ELR (cell line): ENCODE data around the gene SNAI1.

ENCODE experiments used
- DNase-seq: peaks from one replicate; pipeline ENCODE4 v3.0.0-alpha.2; 2015; ENCODE audit warnings: low read depth

The SNAI1 gene

GRCh38 chr20:50037575-50037974 lies 54.8 kb downstream of the SNAI1 start:
- no peak for DNase-seq

- no peak for DNase-seq
These were observed 55.4 kb downstream of the SNAI1 start for GRCh38 chr20:50038169-50038568.
